Epithelial cell of proximal tubule (primary cell): ENCODE measurements around the gene CDK4. TPM values are rescaled to one million over a fixed set of nuclear protein-coding genes. Genes with fewer than 3 reads are reported as not detected.

Experiments
- DNase-seq: peaks from one replicate; pipeline ENCODE4 v3.0.0-alpha.2; 2011; ENCODE audit warnings: low read depth
- H3K4me3 ChIP-seq: 2 replicates; pipeline ENCODE4 v1.5.1; 2011; ENCODE audit warnings: low read depth, mild to moderate bottlenecking, low read length
- total RNA-seq: library from RNA; depleted of rRNA; stranded (reverse); fragments of >200 nt; gene quantifications from 2 replicates; pipeline ENCODE4 v1.2.3, GENCODE V29; 2015
- TF ChIP-seq, protein P1 (sequence below): conservative IDR thresholded peaks from 2 replicates; pipeline ENCODE4 v1.5.1; 2012; ENCODE audit warnings: low read depth, mild to moderate bottlenecking, low read length

The CDK4 gene
- total RNA-seq, 1 donor from 2014 or later = 178 TPM

- H3K4me3 ChIP-seq = no peak overlapping the region
- TF ChIP-seq, protein P1, sequence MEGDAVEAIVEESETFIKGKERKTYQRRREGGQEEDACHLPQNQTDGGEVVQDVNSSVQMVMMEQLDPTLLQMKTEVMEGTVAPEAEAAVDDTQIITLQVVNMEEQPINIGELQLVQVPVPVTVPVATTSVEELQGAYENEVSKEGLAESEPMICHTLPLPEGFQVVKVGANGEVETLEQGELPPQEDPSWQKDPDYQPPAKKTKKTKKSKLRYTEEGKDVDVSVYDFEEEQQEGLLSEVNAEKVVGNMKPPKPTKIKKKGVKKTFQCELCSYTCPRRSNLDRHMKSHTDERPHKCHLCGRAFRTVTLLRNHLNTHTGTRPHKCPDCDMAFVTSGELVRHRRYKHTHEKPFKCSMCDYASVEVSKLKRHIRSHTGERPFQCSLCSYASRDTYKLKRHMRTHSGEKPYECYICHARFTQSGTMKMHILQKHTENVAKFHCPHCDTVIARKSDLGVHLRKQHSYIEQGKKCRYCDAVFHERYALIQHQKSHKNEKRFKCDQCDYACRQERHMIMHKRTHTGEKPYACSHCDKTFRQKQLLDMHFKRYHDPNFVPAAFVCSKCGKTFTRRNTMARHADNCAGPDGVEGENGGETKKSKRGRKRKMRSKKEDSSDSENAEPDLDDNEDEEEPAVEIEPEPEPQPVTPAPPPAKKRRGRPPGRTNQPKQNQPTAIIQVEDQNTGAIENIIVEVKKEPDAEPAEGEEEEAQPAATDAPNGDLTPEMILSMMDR = no peak
- DNase-seq = no peak
These were observed 22.7 kb downstream of the CDK4 start for GRCh38 chr12:57729321-57729844.

DNA sequence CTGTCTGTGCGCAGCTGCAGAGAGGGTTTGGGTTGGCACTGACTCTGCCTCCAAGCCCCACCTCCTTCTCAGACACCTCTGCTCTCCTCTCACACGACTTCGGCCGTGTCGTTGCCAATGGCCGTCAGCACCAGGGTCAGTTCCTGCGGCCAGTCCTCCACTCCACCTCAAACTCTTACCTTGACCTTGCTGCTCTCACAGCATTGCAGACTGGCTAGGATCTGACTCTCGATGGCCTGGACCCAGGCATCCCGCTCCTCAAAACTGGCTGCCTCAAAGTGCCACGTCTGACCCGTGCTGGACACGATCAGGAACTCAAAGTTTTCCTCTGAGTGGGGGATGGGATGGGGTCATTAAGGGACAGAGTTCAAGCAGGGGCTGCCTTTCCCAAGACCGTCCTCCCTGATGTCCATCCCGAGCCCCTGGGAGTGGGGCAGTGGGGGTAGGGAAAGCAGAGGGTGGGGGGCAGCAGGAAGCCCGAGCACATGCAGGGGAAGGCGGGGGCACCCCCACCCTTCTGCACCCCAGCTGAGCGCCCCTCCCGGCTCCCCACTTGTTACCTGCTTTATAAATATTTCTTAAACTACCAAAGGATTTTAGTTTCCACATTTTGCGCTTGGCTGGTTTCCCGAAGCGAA, 24.2 kb downstream of the CDK4 start:
- H3K4me3 ChIP-seq = no peak overlapping the region
- TF ChIP-seq, protein P1 = no peak
- no peak for DNase-seq

DNA sequence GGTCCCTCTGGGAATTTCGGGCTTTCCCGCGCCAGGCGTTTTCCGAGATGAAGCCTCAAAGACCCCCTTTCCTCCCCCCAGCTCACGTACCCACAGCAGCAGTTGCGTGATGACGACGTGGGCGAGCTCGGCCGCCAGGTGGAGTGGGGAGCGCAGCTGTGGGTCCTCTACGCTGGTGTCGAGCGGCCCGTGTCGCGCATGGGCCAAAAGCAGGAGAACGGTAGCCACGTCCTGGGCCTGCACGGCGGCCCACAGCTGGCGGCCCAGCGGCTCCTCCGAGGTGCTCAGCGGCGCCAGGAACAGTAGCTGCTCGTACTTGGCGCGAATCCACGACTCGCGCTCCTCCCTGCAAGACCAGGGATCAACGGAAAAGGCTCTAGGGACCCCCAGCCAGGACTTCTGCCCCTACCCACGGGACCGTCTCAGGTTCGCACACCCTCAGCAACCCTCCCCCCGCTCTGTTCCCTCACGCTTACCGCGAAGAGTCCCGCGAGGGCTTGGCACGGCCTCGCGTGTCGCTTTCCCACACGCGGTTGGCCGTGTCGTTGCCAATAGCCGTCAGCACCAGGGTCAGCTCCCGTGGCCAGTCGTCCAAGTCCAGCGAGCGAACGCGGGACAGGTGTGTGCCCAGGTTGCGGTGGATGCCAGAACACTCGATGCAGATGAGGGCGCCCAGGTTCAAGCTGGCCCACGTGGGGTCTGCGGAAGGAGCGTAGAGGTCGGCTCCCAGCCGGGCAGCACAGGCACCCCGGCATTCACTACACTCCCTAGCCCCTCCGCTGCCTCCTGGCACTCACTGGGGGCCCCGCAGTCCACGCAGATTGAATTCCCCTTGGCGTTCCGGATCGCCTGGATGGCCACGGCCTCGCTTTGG, 25.0 kb downstream of the CDK4 start:
- TF ChIP-seq, protein P1 = peak; percentile 24
- peak overlapping the region; percentile 78 for H3K4me3 ChIP-seq
- no peak for DNase-seq

DNA sequence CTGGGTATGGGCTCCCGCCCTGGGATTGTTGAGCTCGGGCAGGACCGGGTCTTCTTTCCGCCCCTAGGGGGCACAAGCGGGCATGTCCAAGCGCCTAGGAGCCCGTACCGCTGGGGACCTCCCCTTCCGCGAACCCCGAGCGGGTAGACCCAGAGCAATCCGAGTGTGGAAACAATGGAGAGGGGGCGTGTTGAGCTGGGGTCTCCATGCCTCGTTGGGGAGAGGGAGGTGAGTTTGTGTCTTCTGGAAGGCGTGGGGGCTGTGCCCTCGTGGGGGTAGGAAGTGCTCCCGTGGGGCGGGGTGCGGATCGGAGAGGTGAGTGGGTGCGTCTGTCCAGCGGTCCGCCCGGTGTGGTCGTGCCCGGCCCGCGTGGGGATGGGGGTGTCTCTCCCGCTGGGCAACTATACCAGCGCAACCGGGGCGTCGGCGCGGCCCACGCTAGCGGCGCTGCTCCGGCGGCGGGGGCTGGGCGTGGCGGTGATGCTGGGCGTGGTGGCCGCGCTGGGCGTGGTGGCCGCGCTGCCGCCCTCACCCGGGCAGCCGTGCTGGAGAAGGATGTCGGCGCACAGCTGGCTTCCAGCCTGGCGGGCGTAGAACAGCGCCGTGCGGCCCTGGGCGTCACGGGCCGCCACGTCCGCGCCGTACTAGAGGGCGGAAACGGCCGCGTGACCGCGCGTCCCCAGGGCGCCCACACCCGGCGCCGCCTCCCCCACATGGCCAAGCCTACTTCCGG, 25.8 kb downstream of the CDK4 start:
- peak overlapping the region; percentile 78 for H3K4me3 ChIP-seq
- TF ChIP-seq, protein P1 = peak; percentile 80
- DNase-seq = no peak

DNA sequence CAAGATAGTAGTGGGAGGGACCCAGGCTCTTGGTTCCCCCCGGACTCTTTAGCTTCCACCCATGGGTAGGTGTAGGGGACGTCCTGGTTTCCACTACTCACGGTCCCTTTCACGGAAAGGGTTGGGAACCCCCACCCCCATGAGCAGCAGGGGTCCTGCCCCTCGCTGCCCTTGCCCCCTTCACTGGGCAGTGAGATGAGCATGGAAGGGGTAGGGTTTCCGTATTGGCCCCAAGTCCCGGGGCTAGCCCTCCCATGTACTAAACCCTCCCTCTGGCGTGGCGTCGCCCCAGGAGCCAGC, 26.3 kb downstream of the CDK4 start:
- H3K4me3 ChIP-seq = peak overlapping the region; percentile 78
- no peak for DNase-seq
- TF ChIP-seq, protein P1 = no peak

GRCh38 chr12:57724936-57725740, 27.0 kb downstream of the CDK4 start:
- no peak for DNase-seq
- no peak overlapping the region for H3K4me3 ChIP-seq
- TF ChIP-seq, protein P1 = no peak
